Left lung (tissue), 10 donors: ENCODE measurements around the gene SLC10A7. TPM values are rescaled to one million over a fixed set of nuclear protein-coding genes. Genes with fewer than 3 reads are reported as not detected.

Experiments
- ATAC-seq: fragments of 200-7000 bp; cut with Tn5 transposase; one replicate; pipeline ENCODE4 v1.9.1; 2020; ENCODE audit warnings: moderate library complexity
- DNase-seq, 4 donors: peaks; one replicate each; pipeline ENCODE4 v3.0.0-alpha.2; 2013 to 2020
- H3K27ac ChIP-seq, 2 donors: fragments of 200-600 bp; sonication (generic) in 1 of 2; one replicate each; pipeline versions ENCODE4 v1.5.0 to v1.8.0; 2020 to 2021
- H3K27me3 ChIP-seq, 2 donors: fragments of 200-600 bp; sonication (generic) in 1 of 2; one replicate each; pipeline versions ENCODE4 v1.5.0 to v1.8.0; 2020 to 2021
- H3K36me3 ChIP-seq, 2 donors: fragments of 200-600 bp; sonication (generic) in 1 of 2; one replicate each; pipeline versions ENCODE4 v1.5.0 to v1.8.0; 2020 to 2021
- H3K4me1 ChIP-seq, 2 donors: fragments of 200-600 bp; one replicate each; pipeline ENCODE4 v1.8.0; 2021
- H3K4me3 ChIP-seq, 2 donors: fragments of 200-600 bp; sonication (generic) in 1 of 2; one replicate each; pipeline versions ENCODE4 v1.5.0 to v1.8.0; 2020 to 2021; ENCODE audit warnings: mild to moderate bottlenecking in 1 of 2
- H3K9me3 ChIP-seq, 2 donors: fragments of 200-600 bp; sonication (generic) in 1 of 2; one replicate each; pipeline versions ENCODE4 v1.5.0 to v1.8.0; 2020 to 2021
- intact Hi-C, 2 donors: fragments of 100-400 bp; cut with DNase I; formaldehyde crosslinking; loops; one replicate each; pipeline versions ENCODE4 v1.11.2 to v1.14.2; 2022
- polyA plus RNA-seq, 6 donors: library from polyadenylated mRNA; unstranded; fragments of 120-200 nt; gene quantifications; one replicate each; pipeline ENCODE4 v1.2.1, GENCODE V29; 2013; ENCODE audit not compliant: insufficient read length in 6 of 6
- total RNA-seq, 2 donors: library from RNA; stranded (reverse); fragmentation: NEBNext Ultra II Directional; extraction: Animal tissue kit (Norgen Biotek cat#: 25700); gene quantifications; one replicate each; pipeline ENCODE4 v1.2.1, GENCODE V29; 2021
- TF ChIP-seq, protein P1 (sequence below), 2 donors: fragments of 200-600 bp; sonication (generic) in 1 of 2; IDR thresholded peaks; one replicate each; pipeline versions ENCODE4 v1.5.0 to v1.8.0; 2021; ENCODE audit warnings: antibody characterized with exemption in 2 of 2
- donor health status: DM: no; HTN: yes; CAD: no.
- donor health status: DM: no; HTN: no; CAD: no.

SLC10A7 gene
- total and polyA plus RNA-seq, 8 donors = 16.3 to 22.0 (median 18.1) TPM

DNA sequence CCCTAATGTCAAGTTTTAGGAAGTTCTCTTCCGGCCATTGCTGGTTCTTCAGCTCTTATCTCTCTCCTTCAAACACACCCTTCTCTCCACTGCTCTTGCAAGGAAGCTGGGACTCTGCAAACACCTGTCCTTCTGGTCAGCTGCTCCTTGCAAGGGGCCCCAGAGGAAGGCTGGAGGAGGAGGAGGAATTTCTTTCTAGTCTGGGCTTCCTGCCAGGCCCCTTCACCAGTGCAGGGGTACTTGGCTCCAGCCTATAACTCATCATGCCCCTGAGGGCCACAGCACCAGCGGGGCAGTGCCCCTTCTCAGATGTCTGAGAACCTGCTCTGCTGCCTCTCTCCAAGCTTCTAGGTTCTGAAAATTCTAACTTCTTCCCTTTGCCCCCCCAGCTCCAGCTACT is 260.7 kb downstream of the SLC10A7 start:
- no peaks in the 10 kb centered on the region for H3K27me3 ChIP-seq
- no peaks in the 10 kb centered on the region for H3K4me1 ChIP-seq
- H3K4me3 ChIP-seq = no peak overlapping the region
- intact Hi-C loops = no loop called here
- H3K9me3 ChIP-seq = no peaks in the 10 kb centered on the region
- TF ChIP-seq, protein P1, sequence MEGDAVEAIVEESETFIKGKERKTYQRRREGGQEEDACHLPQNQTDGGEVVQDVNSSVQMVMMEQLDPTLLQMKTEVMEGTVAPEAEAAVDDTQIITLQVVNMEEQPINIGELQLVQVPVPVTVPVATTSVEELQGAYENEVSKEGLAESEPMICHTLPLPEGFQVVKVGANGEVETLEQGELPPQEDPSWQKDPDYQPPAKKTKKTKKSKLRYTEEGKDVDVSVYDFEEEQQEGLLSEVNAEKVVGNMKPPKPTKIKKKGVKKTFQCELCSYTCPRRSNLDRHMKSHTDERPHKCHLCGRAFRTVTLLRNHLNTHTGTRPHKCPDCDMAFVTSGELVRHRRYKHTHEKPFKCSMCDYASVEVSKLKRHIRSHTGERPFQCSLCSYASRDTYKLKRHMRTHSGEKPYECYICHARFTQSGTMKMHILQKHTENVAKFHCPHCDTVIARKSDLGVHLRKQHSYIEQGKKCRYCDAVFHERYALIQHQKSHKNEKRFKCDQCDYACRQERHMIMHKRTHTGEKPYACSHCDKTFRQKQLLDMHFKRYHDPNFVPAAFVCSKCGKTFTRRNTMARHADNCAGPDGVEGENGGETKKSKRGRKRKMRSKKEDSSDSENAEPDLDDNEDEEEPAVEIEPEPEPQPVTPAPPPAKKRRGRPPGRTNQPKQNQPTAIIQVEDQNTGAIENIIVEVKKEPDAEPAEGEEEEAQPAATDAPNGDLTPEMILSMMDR (IDR thresholded peaks at IDR 0.05) = no peak
- ATAC-seq = no peak
- peaks cover 0 to 16% of the 10 kb centered on the region in 2 donors for H3K36me3 ChIP-seq
- no peak overlapping the region for H3K27ac ChIP-seq
- no peak for DNase-seq

DNA sequence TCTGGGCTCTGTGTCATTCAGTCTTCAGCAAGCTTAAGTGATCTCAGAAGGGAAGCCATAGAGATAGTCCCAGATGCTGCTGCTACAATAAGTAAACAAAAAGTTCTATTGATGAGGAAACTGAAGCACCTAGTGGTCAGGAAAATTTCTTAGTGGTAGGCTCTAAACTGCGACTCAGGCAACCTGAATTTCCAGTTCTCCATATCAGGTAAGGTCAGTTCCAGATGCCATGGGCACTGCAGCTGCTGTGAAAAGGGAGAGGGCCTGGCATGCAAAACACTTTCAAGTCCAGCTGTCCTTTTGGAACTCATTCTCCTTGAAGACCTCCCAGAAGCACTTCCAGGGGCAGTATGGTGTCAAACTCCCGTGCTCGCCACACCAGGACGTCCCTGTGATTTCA is 261.2 kb downstream of the SLC10A7 start:
- Histone ChIP-seq H3K36me3 (peaks cover 0 to 16% of the 10 kb centered on the region in 2 donors), H3K4me3 (no peak overlapping the region), H3K9me3 (no peaks in the 10 kb centered on the region), H3K27ac (no peak overlapping the region), H3K27me3 (no peaks in the 10 kb centered on the region), H3K4me1 (no peaks in the 10 kb centered on the region)
- intact Hi-C loops = no loop called here
- ATAC-seq = no peak
- TF ChIP-seq, protein P1 (IDR thresholded peaks at IDR 0.05) = no peak
- DNase-seq = no peak

GRCh38 chr4:146257511-146257910 is 264.2 kb downstream of the SLC10A7 start:
- Histone ChIP-seq H3K27ac (no peak overlapping the region), H3K36me3 (peaks cover 0 to 16% of the 10 kb centered on the region in 2 donors), H3K9me3 (no peaks in the 10 kb centered on the region), H3K27me3 (no peaks in the 10 kb centered on the region), H3K4me1 (no peaks in the 10 kb centered on the region), H3K4me3 (no peak overlapping the region)
- intact Hi-C loops = no loop called here
- TF ChIP-seq, protein P1 (IDR thresholded peaks at IDR 0.05) = no peak
- ATAC-seq (no peak), DNase-seq (no peak)

DNA sequence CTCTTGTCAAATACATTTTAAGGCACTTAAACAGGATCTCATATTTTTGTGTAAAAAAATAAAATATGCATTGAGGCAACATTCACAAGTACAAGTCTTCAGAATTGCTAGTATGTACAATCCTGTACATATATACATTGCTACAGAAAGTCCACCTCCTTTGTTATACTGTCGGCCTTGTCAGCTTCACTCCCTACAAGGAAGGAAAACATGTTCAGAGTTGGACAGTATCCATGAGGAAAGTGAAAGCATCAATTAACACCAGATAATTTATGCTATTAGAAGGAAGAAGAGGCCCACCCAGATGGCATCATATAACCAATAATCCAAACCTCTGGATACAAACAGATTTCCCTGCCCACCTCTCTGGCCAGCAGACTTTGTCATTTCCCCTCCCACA is 265.4 kb downstream of the SLC10A7 start:
- Histone ChIP-seq H3K27ac (no peak overlapping the region), H3K4me1 (no peaks in the 10 kb centered on the region), H3K27me3 (no peaks in the 10 kb centered on the region), H3K36me3 (peaks cover 0 to 16% of the 10 kb centered on the region in 2 donors), H3K4me3 (no peak overlapping the region), H3K9me3 (no peaks in the 10 kb centered on the region)
- ATAC-seq (no peak), DNase-seq (no peak)
- intact Hi-C loops = no loop called here
- TF ChIP-seq, protein P1 (IDR thresholded peaks at IDR 0.05) = no peak

DNA sequence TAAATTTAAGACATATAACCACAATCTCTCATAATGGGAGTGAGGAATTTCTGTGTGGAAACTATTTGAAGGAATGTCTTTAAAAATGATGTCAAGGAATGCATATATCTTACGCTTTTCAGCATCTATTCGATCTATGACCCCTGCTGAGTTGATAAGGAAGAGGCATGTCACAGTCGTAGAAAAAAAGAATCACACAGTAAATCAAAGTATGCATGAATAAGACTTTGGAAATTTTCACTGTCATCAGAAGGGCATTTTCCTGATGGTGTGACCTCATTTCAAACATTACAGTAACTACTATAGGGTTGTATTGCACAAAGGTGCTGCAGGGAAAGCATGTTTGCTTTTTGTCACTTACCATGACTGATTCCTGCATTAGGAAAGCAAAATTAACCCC is 265.9 kb downstream of the SLC10A7 start:
- TF ChIP-seq, protein P1 (IDR thresholded peaks at IDR 0.05) = no peak
- H3K27ac ChIP-seq = no peak overlapping the region
- peaks cover 0 to 16% of the 10 kb centered on the region in 2 donors for H3K36me3 ChIP-seq
- H3K9me3 ChIP-seq = no peaks in the 10 kb centered on the region
- no peak overlapping the region for H3K4me3 ChIP-seq
- DNase-seq = no peak
- H3K4me1 ChIP-seq = no peaks in the 10 kb centered on the region
- intact Hi-C loops = no loop called here
- H3K27me3 ChIP-seq = no peaks in the 10 kb centered on the region
- ATAC-seq = no peak
